GM12878 (cell line): ENCODE results near the gene GMPPA. TPM values are rescaled to one million over a fixed set of nuclear protein-coding genes. Genes with fewer than 3 reads are reported as not detected.

Source experiments
- ATAC-seq: fragments of 200-7000 bp; cut with Tn5 transposase; 3 replicates; pipeline ENCODE4 v1.9.1; 2020; ENCODE audit warnings: mild to moderate bottlenecking, moderate library complexity
- BruUV-seq: library from RNA; stranded (reverse); fragments of 400-500 nt; replicated peaks from 2 replicates; lab custom pipeline; 2021; lab: Mats Ljungman, UMichigan
- CTCF ChIA-PET: fragments of 300-600 bp; sonication (Branson Sonifier 250); formaldehyde crosslinking; extraction: SDS; loops from one replicate; lab custom pipeline; 2021; ENCODE audit warnings: inconsistent platforms; lab: Yijun Ruan, JAX
- POLR2A ChIA-PET: fragments of 350-600 bp; formaldehyde crosslinking; extraction: SDS; loops from one replicate; lab custom pipeline; 2021; ENCODE audit warnings: inconsistent platforms; lab: Charles Lee
- RAD21 ChIA-PET: fragments of 300-600 bp; sonication (Branson Sonifier 250); formaldehyde crosslinking; loops from one replicate; lab custom pipeline; 2023; ENCODE audit warnings: antibody characterized with exemption; ENCODE audit not compliant: unreplicated experiment; lab: Charles Lee
- SMC1A ChIA-PET: fragments of 300-600 bp; sonication (Branson Sonifier 250); formaldehyde crosslinking; loops from one replicate; lab custom pipeline; 2023; ENCODE audit not compliant: unreplicated experiment, uncharacterized antibody; lab: Charles Lee
- DNase-seq: peaks from one replicate; pipeline ENCODE4 v3.0.0-alpha.2; 2011; ENCODE audit warnings: low read depth, low spot score
- FAIRE-seq: peaks from 3 replicates; lab custom pipeline; 2011; peaks lifted over from hg19 to GRCh38; lab: Jason Lieb, UNC
- H2AFZ ChIP-seq: 2 replicates; pipeline ENCODE4 v1.6.0; 2011; ENCODE audit warnings: low read depth, low read length, control low read depth; ENCODE audit not compliant: control insufficient read depth
- H3K27ac ChIP-seq: 2 replicates; pipeline ENCODE4 v1.5.1; 2011; ENCODE audit warnings: control low read depth; ENCODE audit not compliant: control insufficient read depth, insufficient read depth
- H3K27me3 ChIP-seq, 2 experiments: replicated peaks in 1 of 2; 2 replicates each; pipeline versions ENCODE4 v1.6.0 to v1.6.1; 2011; ENCODE audit warnings: low read length in 1 of 2; ENCODE audit not compliant: control insufficient read depth in 2 of 2, insufficient read depth in 2 of 2
- H3K36me3 ChIP-seq, 2 experiments: 2 replicates each; pipeline ENCODE4 v1.5.1; 2011; ENCODE audit warnings: low read length in 1 of 2; ENCODE audit not compliant: control insufficient read depth in 2 of 2, insufficient read depth in 2 of 2
- H3K4me1 ChIP-seq: 2 replicates; pipeline ENCODE4 v1.6.1; 2011; ENCODE audit warnings: mild to moderate bottlenecking, low read length, moderate library complexity, mixed read lengths; ENCODE audit not compliant: control insufficient read depth, insufficient read depth
- H3K4me2 ChIP-seq: 2 replicates; pipeline ENCODE4 v1.6.0; 2011; ENCODE audit warnings: control low read depth; ENCODE audit not compliant: control insufficient read depth, insufficient read depth
- H3K4me3 ChIP-seq: fragments of 200-600 bp; sonication (generic); 2 replicates; pipeline ENCODE4 v1.5.1; 2016
- H3K79me2 ChIP-seq: 2 replicates; pipeline ENCODE4 v1.6.0; 2011; ENCODE audit warnings: low read length; ENCODE audit not compliant: control insufficient read depth, insufficient read depth
- H3K9ac ChIP-seq: 2 replicates; pipeline ENCODE4 v1.8.0; 2011; ENCODE audit warnings: low read length, control low read depth, mixed read lengths; ENCODE audit not compliant: control insufficient read depth, insufficient read depth
- H3K9me3 ChIP-seq: replicated peaks from 3 replicates; pipeline ENCODE4 v1.5.1; 2011; ENCODE audit warnings: mild to moderate bottlenecking, low read length; ENCODE audit not compliant: control insufficient read depth, insufficient read depth
- H4K20me1 ChIP-seq: 2 replicates; pipeline ENCODE4 v1.6.0; 2011; ENCODE audit not compliant: control insufficient read depth, insufficient read depth
- ASH2L ChIP-seq: fragments of 300-600, 200-600 bp; sonication (generic); IDR thresholded peaks from 2 replicates; pipeline ENCODE4 v1.6.1; 2017; ENCODE audit warnings: low read depth, mild to moderate bottlenecking, borderline replicate concordance
- CBX3 ChIP-seq: fragments of 200-600 bp; sonication (generic); IDR thresholded peaks from 2 replicates; pipeline ENCODE4 v1.6.1; 2016; ENCODE audit warnings: low read depth, borderline replicate concordance
- DPF2 ChIP-seq: fragments of 450-650 bp; IDR thresholded peaks from 2 replicates; pipeline ENCODE4 v1.6.1; 2017; ENCODE audit warnings: mild to moderate bottlenecking
- KDM1A ChIP-seq: fragments of 200-600 bp; sonication (generic); IDR thresholded peaks from 2 replicates; pipeline ENCODE4 v1.6.1; 2016; ENCODE audit warnings: borderline replicate concordance
- LARP7 ChIP-seq: fragments of 450-650 bp; IDR thresholded peaks from 2 replicates; pipeline ENCODE4 v1.6.1; 2017; ENCODE audit warnings: mild to moderate bottlenecking
- RAD21 ChIP-seq: IDR thresholded peaks from 2 replicates; pipeline ENCODE4 v1.6.1; 2011; ENCODE audit warnings: mild to moderate bottlenecking, low read depth, low read length, moderate library complexity; ENCODE audit not compliant: insufficient read depth
- RAD51 ChIP-seq: fragments of 450-650 bp; IDR thresholded peaks from 2 replicates; pipeline ENCODE4 v1.6.1; 2016; ENCODE audit warnings: moderate library complexity, mild to moderate bottlenecking, inconsistent platforms
- RBBP5 ChIP-seq: fragments of 200-600 bp; sonication (generic); conservative IDR thresholded peaks from 2 replicates; pipeline ENCODE4 v1.6.1; 2016
- SIX5 ChIP-seq: IDR thresholded peaks from 2 replicates; pipeline ENCODE4 v1.6.1; 2011; ENCODE audit warnings: mild to moderate bottlenecking, low read depth, low read length, moderate library complexity; ENCODE audit not compliant: severe bottlenecking
- TARDBP ChIP-seq: IDR thresholded peaks from 2 replicates; pipeline ENCODE4 v1.6.1; 2016; ENCODE audit warnings: borderline replicate concordance
- ZNF207 ChIP-seq: fragments of 450-650 bp; IDR thresholded peaks from 2 replicates; pipeline ENCODE4 v1.6.1; 2014; ENCODE audit warnings: antibody characterized with exemption, mild to moderate bottlenecking, borderline replicate concordance
- ZNF622 ChIP-seq: fragments of 450-650 bp; IDR thresholded peaks from 2 replicates; pipeline ENCODE4 v1.6.1; 2017; ENCODE audit warnings: mild to moderate bottlenecking, inconsistent platforms
- WGBS: methylation state at CpG from one replicate; pipeline ENCODE4 v1.1.6; 2016; ENCODE audit warnings: low lambda C conversion rate; ENCODE audit not compliant: insufficient replicate concordance, insufficient coverage; ENCODE audit errors: missing lambda C conversion rate; 5-methylcytosine and 5-hydroxymethylcytosine counted together
- in situ Hi-C: fragments of 300-500 bp; cut with MboI; formaldehyde crosslinking; loops from 9 replicates; pipeline ENCODE4 v1.14.3; 2018; ENCODE audit warnings: mixed read lengths
- intact Hi-C: fragments of 100-400 bp; cut with micrococcal nuclease; formaldehyde crosslinking; loops from one replicate; pipeline ENCODE4 v1.14.2; 2022; ENCODE audit not compliant: unreplicated experiment
- polyA plus RNA-seq, 11 experiments: library from polyadenylated mRNA; depleted of rRNA in 4 of 11; unstranded in 6 of 11; stranded (reverse) in 5 of 11; fragments of >200 nt; fragmentation: Nextera tagmentation in 4 of 11; fragmentation: Illumina TruSeq in 1 of 11; extraction: Ambion mirVana in 4 of 11; extraction: Trizol in 1 of 11; gene quantifications; 1 replicate in 1 of 11; 2 replicates in 10 of 11; pipeline versions ENCODE4 v1.2.1 to v1.2.3, GENCODE V29; 2011 to 2016; ENCODE audit warnings: inconsistent platforms in 2 of 11, missing spikeins in 2 of 11, low read depth in 1 of 11
- total RNA-seq, 4 experiments: library from RNA; depleted of rRNA in 3 of 4; stranded (reverse); fragments of >200 nt in 3 of 4; fragmentation: Illumina TruSeq in 1 of 4; extraction: Trizol in 1 of 4; gene quantifications; 2 replicates each; pipeline versions ENCODE4 v1.2.1 to v1.2.3, GENCODE V29; 2013 to 2021
- TF ChIP-seq, protein P1 (sequence below): fragments of 150-350 bp; IDR thresholded peaks from 2 replicates; pipeline ENCODE4 v1.6.1; 2014; ENCODE audit warnings: mild to moderate bottlenecking, low read depth, low read length
- TF ChIP-seq, protein P2 (sequence below): fragments of 450-650 bp; IDR thresholded peaks from 2 replicates; pipeline ENCODE4 v1.6.1; 2016; ENCODE audit warnings: mild to moderate bottlenecking
- TF ChIP-seq, protein P3 (sequence below): fragments of 450-650 bp; IDR thresholded peaks from 2 replicates; pipeline ENCODE4 v1.6.1; 2017; ENCODE audit warnings: borderline replicate concordance

The GMPPA gene
- total and polyA plus RNA-seq, 10 of the 15 experiments (the other 5 are each of a cell fraction or from before 2014, with no cell fraction given) = 1.9 to 83.2 (median 45.0) TPM

DNA sequence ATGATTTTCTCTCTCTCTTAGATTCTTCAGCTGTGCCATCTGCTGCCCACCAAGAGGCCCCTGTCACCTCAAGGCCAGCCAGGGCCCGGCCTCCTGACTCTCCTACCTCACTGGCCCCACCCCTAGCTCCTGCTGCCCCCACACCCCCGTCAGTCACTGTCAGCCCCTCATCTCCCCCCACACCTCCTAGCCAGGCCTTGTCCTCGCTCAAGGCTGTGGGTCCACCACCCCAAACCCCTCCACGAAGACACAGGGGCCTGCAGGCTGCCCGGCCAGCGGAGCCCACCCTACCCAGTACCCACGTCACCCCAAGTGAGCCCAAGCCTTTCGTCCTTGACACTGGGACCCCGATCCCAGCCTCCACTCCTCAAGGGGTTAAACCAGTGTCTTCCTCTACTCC is 9.4 kb upstream of the GMPPA start:
- TF ChIP-seq DPF2 = no peak
- Histone ChIP-seq H2AFZ (no peak overlapping the region), H3K4me3 (no peak overlapping the region), H3K9me3 (no peaks in the 10 kb centered on the region), H4K20me1 (no peaks in the 10 kb centered on the region), H3K27me3 (peaks cover 6 to 23% of the 10 kb centered on the region in 2 experiments), H3K27ac (no peak overlapping the region), H3K36me3 (no peaks in the 10 kb centered on the region), H3K4me2 (no peak overlapping the region), H3K79me2 (no peaks in the 10 kb centered on the region), H3K9ac (no peak overlapping the region), H3K4me1 (no peaks in the 10 kb centered on the region)
- CTCF ChIA-PET = interaction anchor here (1.2 kb wide), 1 partner anchor 40 kb away, joined by 3 read pairs; no protein-coding TSS in a partner anchor
- BruUV-seq = no TSS peak
- POLR2A ChIA-PET = no interaction called here
- intact Hi-C loops (no loop called here), in situ Hi-C loops (no loop called here)
- ATAC-seq (no peak), FAIRE-seq (no peak), DNase-seq (no peak)
- 5% methylated on average over 9 of the region's 9 CpGs for WGBS
- SMC1A ChIA-PET = no interaction called here
- RAD21 ChIA-PET = no interaction called here

DNA sequence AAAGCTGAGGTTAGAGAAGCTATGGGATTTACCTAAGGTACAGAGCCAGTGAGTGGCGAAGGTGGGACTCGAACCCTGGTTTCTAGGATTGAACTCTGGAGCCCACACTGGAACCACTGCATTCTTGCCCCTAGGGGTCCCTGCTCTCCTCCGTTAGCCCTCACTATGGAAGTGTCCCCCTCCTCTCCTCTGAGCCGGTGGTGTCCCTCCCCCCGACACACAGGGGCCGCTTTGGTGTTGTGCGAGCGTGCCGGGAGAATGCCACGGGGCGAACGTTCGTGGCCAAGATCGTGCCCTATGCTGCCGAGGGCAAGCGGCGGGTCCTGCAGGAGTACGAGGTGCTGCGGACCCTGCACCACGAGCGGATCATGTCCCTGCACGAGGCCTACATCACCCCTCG is 8.5 kb upstream of the GMPPA start:
- ATAC-seq (no peak), DNase-seq (no peak), FAIRE-seq (no peak)
- intact Hi-C loops (no loop called here), in situ Hi-C loops (no loop called here)
- no peaks in the 10 kb centered on the region for H3K9me3 ChIP-seq
- WGBS = 53% methylated on average over 23 of the region's 23 CpGs
- no peaks in the 10 kb centered on the region for H4K20me1 ChIP-seq
- H2AFZ ChIP-seq = no peak overlapping the region
- ChIA-PET RAD21 (no interaction called here), CTCF (interaction anchor here (11.4 kb wide), 1 partner anchor 38 kb away, joined by 224 read pairs; no protein-coding TSS in a partner anchor), SMC1A (no interaction called here), POLR2A (no interaction called here)
- no peak overlapping the region for H3K4me2 ChIP-seq
- no TSS peak for BruUV-seq
- no peaks in the 10 kb centered on the region for H3K79me2 ChIP-seq
- no peaks in the 10 kb centered on the region for H3K36me3 ChIP-seq
- no peak overlapping the region for H3K4me3 ChIP-seq
- peaks cover 7 to 20% of the 10 kb centered on the region in 2 experiments for H3K27me3 ChIP-seq
- H3K9ac ChIP-seq = no peak overlapping the region
- H3K4me1 ChIP-seq = no peaks in the 10 kb centered on the region
- H3K27ac ChIP-seq = no peak overlapping the region
- TF ChIP-seq CBX3 = no peak
- no peak for TF ChIP-seq RAD21
- TF ChIP-seq LARP7 = no peak
- TF ChIP-seq SIX5 = no peak
- TF ChIP-seq, protein P1, sequence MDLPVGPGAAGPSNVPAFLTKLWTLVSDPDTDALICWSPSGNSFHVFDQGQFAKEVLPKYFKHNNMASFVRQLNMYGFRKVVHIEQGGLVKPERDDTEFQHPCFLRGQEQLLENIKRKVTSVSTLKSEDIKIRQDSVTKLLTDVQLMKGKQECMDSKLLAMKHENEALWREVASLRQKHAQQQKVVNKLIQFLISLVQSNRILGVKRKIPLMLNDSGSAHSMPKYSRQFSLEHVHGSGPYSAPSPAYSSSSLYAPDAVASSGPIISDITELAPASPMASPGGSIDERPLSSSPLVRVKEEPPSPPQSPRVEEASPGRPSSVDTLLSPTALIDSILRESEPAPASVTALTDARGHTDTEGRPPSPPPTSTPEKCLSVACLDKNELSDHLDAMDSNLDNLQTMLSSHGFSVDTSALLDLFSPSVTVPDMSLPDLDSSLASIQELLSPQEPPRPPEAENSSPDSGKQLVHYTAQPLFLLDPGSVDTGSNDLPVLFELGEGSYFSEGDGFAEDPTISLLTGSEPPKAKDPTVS = no peak
- TF ChIP-seq KDM1A = no peak
- TF ChIP-seq TARDBP = no peak
- no peak for TF ChIP-seq ZNF622
- no peak for TF ChIP-seq ZNF207
- no peak for TF ChIP-seq ASH2L
- TF ChIP-seq, protein P2, sequence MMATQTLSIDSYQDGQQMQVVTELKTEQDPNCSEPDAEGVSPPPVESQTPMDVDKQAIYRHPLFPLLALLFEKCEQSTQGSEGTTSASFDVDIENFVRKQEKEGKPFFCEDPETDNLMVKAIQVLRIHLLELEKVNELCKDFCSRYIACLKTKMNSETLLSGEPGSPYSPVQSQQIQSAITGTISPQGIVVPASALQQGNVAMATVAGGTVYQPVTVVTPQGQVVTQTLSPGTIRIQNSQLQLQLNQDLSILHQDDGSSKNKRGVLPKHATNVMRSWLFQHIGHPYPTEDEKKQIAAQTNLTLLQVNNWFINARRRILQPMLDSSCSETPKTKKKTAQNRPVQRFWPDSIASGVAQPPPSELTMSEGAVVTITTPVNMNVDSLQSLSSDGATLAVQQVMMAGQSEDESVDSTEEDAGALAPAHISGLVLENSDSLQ = no peak
- TF ChIP-seq, protein P3, sequence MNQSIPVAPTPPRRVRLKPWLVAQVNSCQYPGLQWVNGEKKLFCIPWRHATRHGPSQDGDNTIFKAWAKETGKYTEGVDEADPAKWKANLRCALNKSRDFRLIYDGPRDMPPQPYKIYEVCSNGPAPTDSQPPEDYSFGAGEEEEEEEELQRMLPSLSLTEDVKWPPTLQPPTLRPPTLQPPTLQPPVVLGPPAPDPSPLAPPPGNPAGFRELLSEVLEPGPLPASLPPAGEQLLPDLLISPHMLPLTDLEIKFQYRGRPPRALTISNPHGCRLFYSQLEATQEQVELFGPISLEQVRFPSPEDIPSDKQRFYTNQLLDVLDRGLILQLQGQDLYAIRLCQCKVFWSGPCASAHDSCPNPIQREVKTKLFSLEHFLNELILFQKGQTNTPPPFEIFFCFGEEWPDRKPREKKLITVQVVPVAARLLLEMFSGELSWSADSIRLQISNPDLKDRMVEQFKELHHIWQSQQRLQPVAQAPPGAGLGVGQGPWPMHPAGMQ = no peak
- TF ChIP-seq RAD51 = no peak
- no peak for TF ChIP-seq RBBP5
